GM18951 (cell line): ENCODE measurements around the gene AGAP1.

Experiments used
- POLR2A ChIP-seq: IDR thresholded peaks from 4 replicates; pipeline ENCODE4 v1.6.1; 2011; ENCODE audit warnings: mild to moderate bottlenecking; ENCODE audit not compliant: insufficient read length, insufficient read depth; ENCODE audit errors: extremely low read depth
- in situ Hi-C: fragments of 300-500 bp; cut with MboI; formaldehyde crosslinking; loops from one replicate; pipeline ENCODE4 v1.12.0; 2022; ENCODE audit warnings: low sequenced_read_pairs, mixed read lengths, inconsistent platforms; ENCODE audit not compliant: unreplicated experiment

AGAP1 gene

GRCh38 chr2:235639428-235639773 is 145.6 kb downstream of the AGAP1 start:
- no peak for TF ChIP-seq POLR2A
- in situ Hi-C loops: no loop called here

GRCh38 chr2:235639885-235640284 is 146.0 kb downstream of the AGAP1 start:
- in situ Hi-C loops: no loop called here
- TF ChIP-seq POLR2A: no peak

- in situ Hi-C loops: no loop called here
- no peak for TF ChIP-seq POLR2A
Observed at GRCh38 chr2:235640377-235640776, 146.5 kb downstream of the AGAP1 start.

- TF ChIP-seq POLR2A: no peak
- in situ Hi-C loops: no loop called here
Observed at GRCh38 chr2:235640926-235641723, 147.3 kb downstream of the AGAP1 start.

- no peak for TF ChIP-seq POLR2A
- in situ Hi-C loops: no loop called here
Observed at GRCh38 chr2:235641956-235642355, 148.1 kb downstream of the AGAP1 start.

- no peak for TF ChIP-seq POLR2A
- in situ Hi-C loops: no loop called here
Observed at GRCh38 chr2:235642446-235643098, 148.7 kb downstream of the AGAP1 start.

GRCh38 chr2:235643680-235644511 is 150.1 kb downstream of the AGAP1 start:
- in situ Hi-C loops: no loop called here
- TF ChIP-seq POLR2A: no peak

GRCh38 chr2:235647264-235647663 is 153.4 kb downstream of the AGAP1 start:
- no peak for TF ChIP-seq POLR2A
- in situ Hi-C loops: no loop called here

GRCh38 chr2:235647877-235648276 is 154.0 kb downstream of the AGAP1 start:
- TF ChIP-seq POLR2A: no peak
- in situ Hi-C loops: no loop called here

GRCh38 chr2:235649418-235649817 is 155.6 kb downstream of the AGAP1 start:
- no peak for TF ChIP-seq POLR2A
- in situ Hi-C loops: no loop called here

- no peak for TF ChIP-seq POLR2A
- in situ Hi-C loops: no loop called here
Observed at GRCh38 chr2:235651643-235652042, 157.8 kb downstream of the AGAP1 start.

GRCh38 chr2:235654103-235654813 is 160.4 kb downstream of the AGAP1 start:
- in situ Hi-C loops: no loop called here
- TF ChIP-seq POLR2A: no peak
